22Rv1 (cell line): ENCODE data around the gene TPRG1L.

Experiments
- ZFX ChIP-seq: fragments of 450-650 bp; IDR thresholded peaks from 2 replicates; pipeline ENCODE4 v1.6.1; 2017; ENCODE audit warnings: antibody characterized with exemption, borderline replicate concordance
- TF ChIP-seq, protein P1 (sequence below): fragments of 450-650 bp; IDR thresholded peaks from 2 replicates; pipeline ENCODE4 v1.5.1; 2017; ENCODE audit warnings: mild to moderate bottlenecking

DNA sequence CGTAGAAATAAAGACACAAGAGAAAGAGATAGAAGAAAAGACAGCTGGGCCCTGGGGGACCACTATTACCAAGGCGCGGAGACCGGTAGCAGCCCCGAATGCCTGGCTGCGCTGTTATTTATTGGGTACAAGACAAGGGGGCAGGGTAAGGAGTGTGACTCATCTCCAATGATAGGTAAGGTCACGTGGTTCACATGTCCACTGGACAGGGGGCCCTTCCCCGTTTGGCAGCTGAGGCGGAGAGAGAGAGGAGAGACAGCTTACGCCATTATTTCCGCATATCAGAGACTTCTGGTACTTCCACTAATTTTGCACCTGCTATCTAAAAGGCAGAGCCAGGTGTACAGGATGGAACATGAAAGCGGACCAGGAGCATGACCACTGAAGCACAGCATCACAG, 4.1 kb upstream of the TPRG1L start:
- TF ChIP-seq, protein P1, sequence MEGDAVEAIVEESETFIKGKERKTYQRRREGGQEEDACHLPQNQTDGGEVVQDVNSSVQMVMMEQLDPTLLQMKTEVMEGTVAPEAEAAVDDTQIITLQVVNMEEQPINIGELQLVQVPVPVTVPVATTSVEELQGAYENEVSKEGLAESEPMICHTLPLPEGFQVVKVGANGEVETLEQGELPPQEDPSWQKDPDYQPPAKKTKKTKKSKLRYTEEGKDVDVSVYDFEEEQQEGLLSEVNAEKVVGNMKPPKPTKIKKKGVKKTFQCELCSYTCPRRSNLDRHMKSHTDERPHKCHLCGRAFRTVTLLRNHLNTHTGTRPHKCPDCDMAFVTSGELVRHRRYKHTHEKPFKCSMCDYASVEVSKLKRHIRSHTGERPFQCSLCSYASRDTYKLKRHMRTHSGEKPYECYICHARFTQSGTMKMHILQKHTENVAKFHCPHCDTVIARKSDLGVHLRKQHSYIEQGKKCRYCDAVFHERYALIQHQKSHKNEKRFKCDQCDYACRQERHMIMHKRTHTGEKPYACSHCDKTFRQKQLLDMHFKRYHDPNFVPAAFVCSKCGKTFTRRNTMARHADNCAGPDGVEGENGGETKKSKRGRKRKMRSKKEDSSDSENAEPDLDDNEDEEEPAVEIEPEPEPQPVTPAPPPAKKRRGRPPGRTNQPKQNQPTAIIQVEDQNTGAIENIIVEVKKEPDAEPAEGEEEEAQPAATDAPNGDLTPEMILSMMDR = no peak
- TF ChIP-seq ZFX = no peak
